GM10266 (cell line): ENCODE data around the gene CERKL.
"Not testable (repeated sequence)": the region's sequence is repeated elsewhere in the genome, so short reads cannot be mapped to it uniquely, and the experiment has no call there.

Experiments
- DNase-seq: peaks from one replicate; pipeline ENCODE4 v3.0.0; 2012; ENCODE audit errors: extremely low spot score
- CTCF ChIP-seq: IDR thresholded peaks from 2 replicates; pipeline ENCODE4 v1.5.1; 2012; ENCODE audit warnings: mild to moderate bottlenecking, low read depth; ENCODE audit not compliant: control insufficient read depth, insufficient read depth; ENCODE audit errors: missing control alignments

Gene CERKL

GRCh38 chr2:181656450-181657291, at the start of gene CERKL:
TSS of gene CERKL (minus strand) at chr2:181657105. CDS start at chr2:181657006, 99 bp downstream.
- peak; percentile 60 for DNase-seq
- no peak for TF ChIP-seq CTCF

GRCh38 chr2:181702519-181702918, 45.6 kb upstream of the CERKL start:
- not testable (repeated sequence) for DNase-seq

- no peak for DNase-seq
- TF ChIP-seq CTCF, result no peak
Measured at GRCh38 chr2:181698223-181698622, 41.3 kb upstream of the CERKL start.

- no peak for TF ChIP-seq CTCF
- no peak for DNase-seq
Measured at GRCh38 chr2:181697571-181697970, 40.7 kb upstream of the CERKL start.

GRCh38 chr2:181697126-181697525, 40.2 kb upstream of the CERKL start:
- no peak for TF ChIP-seq CTCF
- DNase-seq, result no peak

GRCh38 chr2:181694271-181694670, 37.4 kb upstream of the CERKL start:
- no peak for TF ChIP-seq CTCF
- no peak for DNase-seq

- TF ChIP-seq CTCF, result no peak
- no peak for DNase-seq
Measured at GRCh38 chr2:181690860-181691259, 34.0 kb upstream of the CERKL start.

GRCh38 chr2:181686576-181687185, 29.8 kb upstream of the CERKL start:
- DNase-seq, result no peak
- no peak for TF ChIP-seq CTCF
